Nasal cavity respiratory epithelium epithelial cell of viscerocranial mucosa (primary cell): ENCODE data around the gene FLRT2. TPM values are rescaled to one million over a fixed set of nuclear protein-coding genes. Genes with fewer than 3 reads are reported as not detected.

Experiments used
- total RNA-seq: library from RNA; depleted of rRNA; stranded (reverse); fragments of >200 nt; gene quantifications from 2 replicates; pipeline ENCODE4 v1.2.3, GENCODE V29; 2014

The FLRT2 gene, protein sequence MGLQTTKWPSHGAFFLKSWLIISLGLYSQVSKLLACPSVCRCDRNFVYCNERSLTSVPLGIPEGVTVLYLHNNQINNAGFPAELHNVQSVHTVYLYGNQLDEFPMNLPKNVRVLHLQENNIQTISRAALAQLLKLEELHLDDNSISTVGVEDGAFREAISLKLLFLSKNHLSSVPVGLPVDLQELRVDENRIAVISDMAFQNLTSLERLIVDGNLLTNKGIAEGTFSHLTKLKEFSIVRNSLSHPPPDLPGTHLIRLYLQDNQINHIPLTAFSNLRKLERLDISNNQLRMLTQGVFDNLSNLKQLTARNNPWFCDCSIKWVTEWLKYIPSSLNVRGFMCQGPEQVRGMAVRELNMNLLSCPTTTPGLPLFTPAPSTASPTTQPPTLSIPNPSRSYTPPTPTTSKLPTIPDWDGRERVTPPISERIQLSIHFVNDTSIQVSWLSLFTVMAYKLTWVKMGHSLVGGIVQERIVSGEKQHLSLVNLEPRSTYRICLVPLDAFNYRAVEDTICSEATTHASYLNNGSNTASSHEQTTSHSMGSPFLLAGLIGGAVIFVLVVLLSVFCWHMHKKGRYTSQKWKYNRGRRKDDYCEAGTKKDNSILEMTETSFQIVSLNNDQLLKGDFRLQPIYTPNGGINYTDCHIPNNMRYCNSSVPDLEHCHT
- total RNA-seq = 14.4 and 33.5 TPM in 2 replicates

DNA sequence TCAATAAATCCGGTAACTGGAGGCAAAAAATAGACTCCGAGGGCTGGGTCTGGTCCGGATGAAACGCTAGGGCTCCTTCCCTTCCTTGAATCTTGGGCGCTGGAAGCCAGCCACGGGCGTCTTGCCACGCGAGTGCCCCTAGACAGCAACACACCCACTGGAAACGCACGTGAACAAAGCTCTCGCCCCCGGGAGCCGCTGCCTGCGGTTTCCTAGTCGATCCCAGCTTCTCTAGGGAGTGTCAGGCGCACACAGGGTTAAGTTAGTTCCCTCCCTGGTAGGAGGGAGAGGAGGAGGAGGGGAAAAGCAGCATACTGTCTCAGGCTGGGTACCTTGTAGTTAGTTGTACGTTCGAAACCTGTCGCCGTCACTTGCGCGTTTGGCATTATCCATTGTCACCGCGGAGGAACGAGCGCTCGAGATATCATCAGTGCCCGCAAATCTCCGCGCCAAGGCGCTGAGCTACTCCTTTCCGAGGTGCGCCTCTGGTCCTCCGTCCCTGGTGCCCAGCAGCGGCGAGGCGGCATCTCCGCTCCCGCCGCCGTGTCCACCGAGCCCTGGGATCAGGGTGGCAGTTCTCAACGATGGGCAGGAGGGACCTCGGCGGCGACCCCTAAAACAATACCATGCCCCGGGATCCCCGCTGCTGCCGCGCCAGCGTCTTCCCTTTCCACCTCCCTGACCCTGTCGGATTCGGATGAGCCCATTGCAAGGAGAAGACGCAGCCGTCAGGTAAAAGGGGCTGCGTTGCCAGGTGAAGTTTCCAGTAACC, at the start of gene FLRT2:
TSS of gene FLRT2 (plus strand) at position 342 of the 772 bp plus-strand sequence. CDS start 91,371 bp downstream, outside the sequence.

